ENCODE data around the gene SART1.

GRCh38 chr11:65962141-65962564 is 619 bp downstream of the SART1 start:
- no peak for TF ChIP-seq POLR2A (IDR thresholded peaks at IDR 0.05)
- TF ChIP-seq CTCF (IDR thresholded peaks at IDR 0.05) = no peak
- no peak for TF ChIP-seq POLR2AphosphoS5 (IDR thresholded peaks at IDR 0.05; ENCODE audit: insufficient read depth in 1 of 2, low read depth in 1 of 2)
